Frontal cortex (tissue), 4 donors: ENCODE measurements around the gene HTR3B. TPM values are rescaled to one million over a fixed set of nuclear protein-coding genes. Genes with fewer than 3 reads are reported as not detected.
"Not testable (repeated sequence)": the region's sequence is repeated elsewhere in the genome, so short reads cannot be mapped to it uniquely, and the experiment has no call there.

Experiments
- DNase-seq, 2 donors: peaks; one replicate each; pipeline ENCODE4 v3.0.0; 2012; ENCODE audit warnings: low spot score in 2 of 2
- FAIRE-seq: peaks from 2 replicates; lab custom pipeline; 2012; peaks lifted over from hg19 to GRCh38; lab: Jason Lieb, UNC
- total RNA-seq: library from RNA; depleted of rRNA; stranded (reverse); fragments of >200 nt; gene quantifications from one replicate; pipeline ENCODE4 v1.2.3, GENCODE V29; 2014
- donor health status: control.
- donor health status: control.
- donor health status: control.

HTR3B gene
- total RNA-seq, 1 donor from 2014 or later, result 0.41 TPM

DNA sequence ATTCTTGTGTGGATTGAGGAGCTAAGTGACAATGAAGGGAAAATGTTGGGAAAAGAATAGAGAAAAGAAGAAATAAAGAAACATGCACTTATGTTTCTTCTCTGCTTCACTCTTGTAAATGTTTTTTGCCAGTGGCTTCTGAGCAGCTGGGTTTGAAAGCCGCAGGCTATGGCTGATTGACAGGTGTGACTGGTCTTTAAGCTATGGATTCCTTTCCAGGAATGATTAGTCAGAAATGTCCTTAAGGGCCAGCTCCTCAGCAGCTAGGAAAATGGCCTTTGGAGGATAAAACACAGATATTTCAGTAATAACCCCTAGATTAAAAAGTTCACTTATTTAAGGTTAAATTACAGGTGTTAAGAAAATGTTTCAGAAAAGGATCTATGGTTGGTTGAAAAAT, 22.7 kb upstream of the HTR3B start:
- FAIRE-seq (no peak), DNase-seq (no peak)

DNA sequence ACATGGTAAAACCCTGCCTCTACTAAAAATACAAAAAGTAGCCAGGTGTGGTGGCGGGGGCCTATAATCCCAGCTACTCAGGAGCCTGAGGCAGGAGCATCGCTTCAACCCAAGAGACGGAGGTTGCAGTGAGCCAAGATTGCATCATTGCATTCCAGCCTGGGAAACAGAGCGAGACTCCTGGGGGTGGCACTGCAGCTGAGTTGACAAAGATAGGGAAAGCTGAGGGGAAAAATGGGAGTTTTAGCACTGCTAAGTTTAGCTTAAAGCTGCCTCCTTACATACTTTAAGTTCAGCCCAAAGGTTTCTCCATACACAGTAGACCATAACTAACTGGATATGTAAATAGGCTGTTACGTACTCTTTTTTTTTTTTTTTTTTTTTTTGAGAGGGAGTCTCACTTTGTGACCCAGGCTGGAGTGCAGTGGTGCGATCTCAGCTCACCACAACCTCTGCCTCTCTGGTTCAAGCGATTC, 20.2 kb upstream of the HTR3B start:
- DNase-seq (no peak), FAIRE-seq (no peak)

DNA sequence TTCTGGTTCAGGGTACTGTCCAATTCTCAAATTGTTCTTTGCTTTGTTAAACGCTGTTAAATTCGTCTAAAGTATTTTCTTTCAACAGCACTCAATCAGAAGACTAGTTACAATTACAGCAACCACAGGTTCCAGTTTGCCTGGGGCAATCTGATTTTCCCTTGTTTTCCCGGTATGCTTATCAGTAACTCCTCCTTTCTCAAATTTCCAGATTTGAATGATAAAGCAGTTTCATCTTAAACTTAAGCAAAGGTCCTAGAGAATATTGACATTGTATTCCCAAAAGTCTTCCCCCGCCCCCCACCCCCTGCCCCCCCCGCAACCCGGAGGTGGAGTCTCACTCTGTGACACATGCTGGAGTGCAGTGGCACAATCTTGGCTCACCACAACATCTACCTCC, 18.7 kb upstream of the HTR3B start:
- FAIRE-seq (no peak), DNase-seq (no peak)

DNA sequence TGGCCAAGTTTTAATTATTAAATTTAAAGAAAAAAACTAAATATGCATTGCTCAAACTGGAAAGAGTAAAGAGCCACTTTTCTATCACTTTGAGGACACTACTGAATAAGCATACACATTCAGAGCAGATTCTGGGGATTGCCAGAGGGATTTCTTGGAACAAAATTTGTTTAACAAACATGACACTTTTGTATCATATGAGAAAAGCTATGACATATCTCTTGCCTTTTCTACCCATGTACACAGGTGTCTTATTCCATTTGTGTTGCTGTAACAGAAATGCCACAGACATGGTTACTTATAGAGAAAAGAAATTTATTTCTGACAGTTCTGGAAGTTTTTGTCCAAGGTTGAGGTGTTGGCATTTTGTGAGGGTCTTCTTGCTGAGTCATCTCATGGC, 15.7 kb upstream of the HTR3B start:
- no peak for FAIRE-seq
- no peak for DNase-seq

DNA sequence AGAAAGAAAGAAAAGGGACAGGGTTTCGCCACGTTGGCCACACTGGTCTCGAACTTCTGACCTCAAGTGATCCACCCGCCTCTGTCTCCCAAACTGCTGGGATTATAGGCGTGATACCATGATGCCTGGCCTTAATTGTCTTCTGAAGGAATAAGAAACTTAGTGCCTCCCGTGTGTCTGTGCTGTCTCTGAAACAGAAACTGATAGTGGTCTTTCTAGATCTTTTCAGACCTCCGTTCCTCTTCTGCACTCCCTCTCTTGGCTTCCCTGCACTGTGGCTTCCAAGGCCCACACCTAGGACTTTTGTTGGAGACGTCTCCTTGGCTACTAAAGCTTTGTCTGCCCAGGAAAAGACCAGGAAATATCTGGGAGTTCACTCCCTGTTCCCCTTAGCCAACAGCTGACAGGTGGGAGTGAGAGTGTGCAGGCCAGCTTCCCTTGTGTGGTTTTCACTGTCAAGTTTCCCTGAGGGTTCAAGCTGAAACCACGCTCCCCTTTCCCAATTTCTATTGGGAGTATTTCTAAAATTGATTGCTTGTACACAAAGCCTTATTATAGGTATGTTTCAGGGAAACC, 10.1 kb upstream of the HTR3B start:
- DNase-seq, result no peak
- no peak for FAIRE-seq

DNA sequence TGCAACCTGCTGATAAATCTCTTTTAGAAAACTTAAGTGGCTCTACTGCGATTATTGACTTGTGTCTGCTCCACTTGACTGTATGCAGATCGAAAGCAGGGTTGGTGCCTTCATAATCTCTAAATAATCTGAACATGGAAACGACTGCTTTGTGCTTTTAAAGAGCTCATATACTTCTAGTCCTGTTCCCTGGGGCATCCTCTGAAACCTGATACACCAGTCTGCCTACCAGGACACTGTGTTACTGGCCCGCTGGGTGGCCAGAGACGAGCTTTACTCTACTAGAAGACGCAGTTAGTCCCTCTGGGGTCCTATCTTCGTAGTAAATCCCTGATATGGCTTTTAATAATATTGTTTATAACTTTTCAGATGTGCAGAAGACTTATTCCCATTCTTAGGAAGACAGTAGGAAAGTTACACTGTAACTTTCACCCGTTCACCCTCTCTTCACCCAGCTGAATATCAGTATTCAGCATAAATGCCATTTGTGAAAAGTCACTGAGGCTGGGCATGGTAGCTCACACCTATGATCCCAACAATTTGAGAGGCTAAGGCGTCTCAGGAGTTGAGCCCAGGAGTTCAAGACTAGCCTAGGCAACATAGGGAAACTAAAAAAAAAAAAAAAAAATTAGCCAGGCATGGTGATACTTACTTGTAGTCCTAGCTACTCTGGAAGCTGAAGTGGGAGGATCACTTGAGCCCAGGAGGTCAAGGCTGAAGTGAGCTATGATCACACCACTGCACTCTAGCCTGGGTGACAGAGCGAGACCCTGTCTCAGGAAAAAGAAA, 9.0 kb upstream of the HTR3B start:
- no peak for FAIRE-seq
- no peak for DNase-seq

DNA sequence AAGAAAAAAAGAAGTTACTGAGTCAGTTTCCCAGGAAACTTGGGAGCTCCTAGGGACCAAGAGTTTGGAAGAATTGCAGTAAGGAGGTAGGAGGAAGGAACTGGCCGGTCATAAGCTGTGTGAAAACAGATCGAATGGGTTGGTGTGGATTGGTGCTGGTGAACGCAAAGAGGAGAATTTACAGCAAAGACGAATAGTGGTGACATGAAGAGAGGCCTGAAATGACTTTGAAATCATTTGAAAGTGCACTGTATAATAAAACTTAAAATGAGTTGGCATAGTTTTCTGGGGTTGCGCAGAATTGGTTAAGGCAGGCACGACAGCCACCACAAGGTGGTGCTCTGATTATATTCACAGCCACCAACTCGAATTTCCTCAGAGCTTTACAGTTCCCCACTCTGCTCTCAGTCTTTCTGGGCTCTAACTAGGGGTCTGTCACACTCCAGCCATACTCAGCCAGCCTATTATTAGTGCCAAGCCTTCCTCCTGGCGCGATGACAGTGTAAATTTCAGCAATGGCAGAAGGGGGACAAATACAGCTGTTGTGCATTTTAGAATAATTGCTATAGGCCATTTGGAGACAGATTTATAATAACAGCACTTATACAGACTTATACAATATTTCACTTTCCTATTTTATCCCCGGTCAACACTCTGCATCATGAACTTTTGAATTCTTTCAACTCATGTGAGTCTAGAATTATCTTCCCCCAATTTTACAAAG, 8.3 kb upstream of the HTR3B start:
- FAIRE-seq, result no peak
- peak in 1 of 2 donors; percentile 36 for DNase-seq

DNA sequence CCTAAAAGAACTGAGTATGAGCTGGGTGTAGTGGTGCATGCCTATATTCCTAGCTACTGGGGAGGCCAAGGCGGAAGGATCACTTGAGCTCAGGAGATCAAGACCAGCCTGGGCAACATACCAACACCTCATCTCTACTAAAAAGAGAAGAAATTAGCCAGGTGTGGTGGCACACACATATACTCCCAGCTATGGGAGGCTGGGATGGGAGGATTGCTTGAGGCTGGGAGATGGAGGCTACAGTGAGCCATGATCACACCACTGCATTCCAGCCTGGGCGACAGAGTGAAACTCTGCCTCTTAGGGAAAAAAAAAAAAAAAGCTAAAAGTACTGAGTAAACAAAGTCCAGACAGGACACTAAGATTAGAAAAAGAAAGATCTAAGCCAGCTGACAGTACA, 3.5 kb upstream of the HTR3B start:
- FAIRE-seq, result no peak

DNA sequence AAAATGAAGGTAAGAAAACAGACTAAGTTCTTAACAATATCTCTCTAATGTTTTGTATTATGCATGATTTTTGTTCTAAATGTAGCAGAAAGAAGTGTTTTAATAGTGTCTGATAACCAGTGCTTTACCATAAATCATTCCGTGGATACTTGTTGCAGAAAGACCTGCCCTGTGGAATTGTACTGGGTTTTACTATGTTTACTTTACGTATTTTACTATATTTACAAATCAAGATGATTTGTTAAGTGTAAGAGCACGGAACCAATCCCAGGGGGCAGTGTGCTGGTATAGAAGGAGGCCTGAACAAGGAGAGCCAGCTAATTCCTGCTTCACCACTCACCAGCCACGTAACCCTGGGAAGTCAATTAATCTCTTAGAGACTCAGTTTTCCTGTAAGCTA, 1.4 kb downstream of the HTR3B start:
- FAIRE-seq (no peak), DNase-seq (no peak)

More for the DNA sequence above, 3.5 kb upstream of the HTR3B start:
- no peak for DNase-seq

DNA sequence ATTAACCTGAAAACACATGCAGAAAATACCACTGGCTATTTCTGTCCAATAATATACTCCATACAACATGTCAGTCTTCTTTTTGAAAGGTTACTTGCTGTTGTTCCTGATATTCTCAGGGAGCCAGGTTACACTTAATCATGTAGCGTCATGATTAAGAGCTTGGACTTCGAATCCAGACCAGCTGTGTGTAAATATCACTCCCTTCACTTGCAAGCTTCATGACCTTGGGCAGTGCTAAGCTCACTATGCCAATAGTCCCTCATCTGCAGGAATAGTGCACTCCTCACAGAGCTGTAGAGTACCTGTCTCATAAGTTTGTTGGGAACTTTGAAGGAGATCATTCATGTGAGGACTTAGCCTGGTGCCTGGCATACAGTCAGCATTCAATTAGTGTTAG, 1.9 kb downstream of the HTR3B start:
- FAIRE-seq, result no peak
- DNase-seq, result no peak

DNA sequence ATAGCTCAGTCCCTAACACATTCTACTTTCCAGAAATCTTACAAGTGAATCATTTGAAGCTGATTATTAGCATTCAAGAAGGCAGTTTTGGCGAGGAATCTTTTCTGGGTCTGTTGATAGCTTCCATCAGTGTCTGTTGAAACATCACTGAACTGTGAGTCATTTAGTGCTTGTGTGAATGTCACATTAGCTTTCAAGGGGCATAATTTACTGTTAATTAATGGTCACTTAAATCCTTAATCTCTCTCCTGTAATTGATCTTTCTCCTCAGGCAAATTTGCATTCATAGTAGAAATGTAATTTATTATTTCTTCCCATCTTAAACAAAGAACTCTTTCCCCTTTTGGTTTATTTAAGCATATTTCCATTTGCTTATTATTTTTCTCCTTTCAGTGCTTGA, 2.6 kb downstream of the HTR3B start:
- no peak for FAIRE-seq

DNA sequence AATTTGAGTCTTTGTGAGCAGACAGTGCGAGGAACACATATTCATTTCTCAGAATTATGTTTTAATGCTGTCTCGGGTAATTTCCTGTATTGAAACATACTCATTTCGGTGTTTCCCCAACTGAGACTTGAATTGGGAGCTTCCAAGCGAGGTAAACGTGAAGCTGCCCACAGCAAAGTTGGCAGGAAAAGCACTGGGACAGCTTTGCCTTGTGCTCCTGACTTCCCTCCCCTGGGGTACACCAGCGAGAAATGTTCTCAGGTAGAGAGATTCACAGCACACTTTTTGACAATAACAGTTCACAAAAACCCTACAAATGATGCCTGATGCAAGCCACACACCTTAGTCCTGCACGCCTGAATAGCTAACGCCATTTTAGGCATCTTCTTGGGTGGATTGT, 3.1 kb downstream of the HTR3B start:
- DNase-seq (no peak), FAIRE-seq (no peak)

More for the DNA sequence above, 2.6 kb downstream of the HTR3B start:
- no peak for DNase-seq

DNA sequence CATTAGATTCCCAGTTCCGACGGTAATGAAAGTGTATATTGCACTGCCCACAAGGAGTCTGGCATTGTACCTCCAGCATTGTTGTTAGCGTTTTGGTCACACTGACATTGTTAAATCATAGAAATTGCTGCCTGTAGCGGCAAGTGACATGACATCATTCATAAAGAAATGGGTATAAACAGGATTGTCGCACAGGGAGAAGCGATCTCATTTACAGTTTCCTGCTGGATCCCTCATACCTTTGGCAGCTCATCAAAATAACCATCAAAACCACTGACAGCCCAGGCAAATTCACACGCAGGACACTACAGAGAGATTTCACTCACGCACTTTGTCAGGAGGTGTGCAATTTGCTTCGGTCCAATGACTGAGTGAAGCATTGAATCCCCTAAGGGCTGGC, 3.5 kb downstream of the HTR3B start:
- FAIRE-seq (no peak), DNase-seq (no peak)

DNA sequence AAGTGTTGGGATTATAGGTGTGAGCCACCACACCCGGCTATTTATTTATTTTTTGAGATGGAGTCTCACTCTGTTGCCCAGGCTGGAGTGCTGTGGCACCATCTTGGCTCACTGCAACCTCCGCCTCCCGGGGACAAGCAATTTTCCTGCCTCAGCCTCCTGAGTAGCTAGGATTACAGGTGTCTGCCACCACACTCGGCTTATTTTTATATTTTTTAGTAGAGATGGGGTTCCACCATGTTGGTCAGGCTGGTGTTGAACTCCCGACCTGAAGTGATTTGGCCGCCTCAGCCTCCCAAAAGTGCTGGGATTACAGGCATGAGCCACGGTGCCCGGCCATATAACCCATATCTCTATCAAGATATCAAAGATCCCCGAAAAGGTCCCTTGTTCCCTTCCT, 6.9 kb downstream of the HTR3B start:
- not testable (repeated sequence) for DNase-seq, FAIRE-seq

DNA sequence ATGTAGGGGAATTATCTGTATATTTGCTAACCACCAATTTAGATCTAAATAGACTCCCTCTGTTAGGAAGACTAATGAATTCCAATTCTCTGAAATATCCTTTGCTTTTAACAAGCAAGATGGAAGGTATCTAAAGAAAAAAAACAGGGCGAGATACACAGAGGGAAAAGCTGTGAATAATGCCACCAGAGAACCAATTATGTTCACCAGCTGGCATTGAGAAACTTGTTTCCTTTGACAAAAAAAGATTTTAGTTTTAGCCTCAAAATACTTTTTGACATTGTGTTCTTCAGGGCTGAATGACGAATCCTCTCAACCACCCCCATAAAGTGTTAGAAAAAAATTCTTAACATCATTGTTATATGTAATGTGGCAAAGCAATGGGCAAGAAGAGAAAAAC, 19.0 kb downstream of the HTR3B start:
- FAIRE-seq (no peak), DNase-seq (peak in 1 of 2 donors; percentile 13)

DNA sequence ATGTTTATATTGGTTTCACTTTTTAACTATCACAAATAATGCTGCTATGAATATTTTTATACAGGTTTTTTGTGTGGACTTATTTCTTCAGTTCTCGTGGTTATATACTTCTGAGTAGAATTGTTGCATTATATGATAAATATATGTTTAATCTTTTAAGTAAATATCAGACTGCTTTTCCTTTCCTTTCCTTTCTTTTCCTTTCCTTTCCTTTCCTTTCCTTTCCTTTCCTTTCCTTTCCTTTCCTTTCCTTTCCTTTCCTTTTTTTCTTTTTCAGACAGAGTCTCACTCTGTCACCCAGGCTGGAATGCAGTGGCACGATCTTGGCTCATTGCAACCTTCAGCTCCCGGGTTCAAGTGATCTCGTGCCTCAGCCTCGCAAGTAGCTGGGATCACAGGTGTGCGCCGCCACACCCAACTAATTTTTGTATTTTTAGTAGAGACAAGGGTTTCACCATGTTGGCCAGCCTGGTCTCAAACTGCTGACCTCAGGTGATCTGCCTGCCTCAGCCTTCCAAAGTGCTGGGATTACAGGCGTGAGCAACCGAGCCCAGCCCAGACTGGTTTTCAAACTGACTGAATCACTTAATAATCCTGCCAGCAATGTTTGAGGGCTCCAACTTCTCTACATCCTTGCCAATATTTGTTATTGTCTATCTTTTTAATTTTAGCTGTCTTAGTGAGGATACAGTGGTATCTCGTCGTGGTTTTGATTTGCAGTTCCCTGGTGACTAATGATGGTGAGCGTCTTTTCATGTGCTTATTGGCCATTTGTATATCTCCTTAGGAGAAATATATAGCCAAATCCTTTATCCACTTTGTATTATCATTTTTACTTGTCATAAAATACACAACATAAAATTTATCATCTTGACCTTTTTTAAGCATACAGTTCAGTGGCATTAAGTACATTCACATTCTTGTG, 21.9 kb downstream of the HTR3B start:
- no peak for FAIRE-seq
- DNase-seq, result no peak

DNA sequence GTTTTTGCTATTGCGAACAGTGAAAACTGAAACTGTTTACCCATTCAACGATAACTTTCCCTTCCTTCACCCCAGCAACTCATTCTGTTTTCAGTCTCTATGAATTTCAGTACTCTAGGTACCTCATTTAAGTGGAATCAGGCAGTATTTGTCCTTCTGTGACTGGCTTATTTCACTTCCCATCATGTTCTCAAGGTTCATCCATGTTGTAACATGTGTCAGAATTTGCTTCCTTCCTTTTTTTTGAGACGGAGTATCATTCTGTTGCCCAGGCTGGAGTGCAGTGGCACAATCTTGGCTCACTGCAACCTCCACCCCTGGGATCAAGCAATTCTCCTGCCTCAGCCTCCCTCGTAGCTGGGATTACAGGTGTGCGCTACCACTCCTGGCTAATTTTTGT, 23.7 kb downstream of the HTR3B start:
- FAIRE-seq (no peak), DNase-seq (no peak)

DNA sequence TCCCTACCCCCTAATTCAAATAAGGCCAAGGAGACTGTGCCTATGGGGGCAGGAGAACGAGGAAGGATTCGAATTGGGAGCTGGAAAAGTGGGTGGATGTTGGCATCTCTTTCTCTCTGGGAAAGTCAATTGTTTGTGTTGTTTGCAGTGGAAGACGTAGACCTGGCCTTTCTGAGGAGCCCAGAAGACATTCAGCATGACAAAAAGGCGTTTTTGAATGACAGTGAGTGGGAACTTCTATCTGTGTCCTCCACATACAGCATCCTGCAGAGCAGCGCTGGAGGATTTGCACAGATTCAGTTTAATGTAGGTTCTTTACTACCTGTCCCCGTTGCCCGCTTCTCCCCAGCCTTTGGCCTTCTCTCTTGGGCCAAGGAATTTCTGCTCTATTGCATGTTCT, 28.2 kb downstream of the HTR3B start:
- no peak for FAIRE-seq
- DNase-seq, result no peak

DNA sequence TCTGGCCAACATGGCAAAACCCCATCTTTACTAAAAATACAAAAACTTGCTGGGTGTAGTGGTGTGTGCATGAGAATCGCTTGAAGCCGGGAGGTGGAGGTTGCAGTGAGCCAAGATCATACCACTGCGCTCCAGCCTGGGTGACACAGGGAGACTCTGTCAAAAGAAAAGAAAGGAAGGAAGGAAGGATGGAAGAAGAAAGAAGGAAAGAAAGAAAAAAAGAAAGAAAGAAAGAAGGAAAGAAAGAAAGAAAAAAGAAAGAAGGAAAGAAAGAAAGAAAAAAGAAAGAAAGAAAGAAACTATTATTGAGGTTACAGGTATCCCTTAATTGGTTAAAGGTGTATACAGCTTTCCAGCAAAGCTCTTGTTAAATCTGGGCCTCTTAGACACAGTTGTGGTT, 29.6 kb downstream of the HTR3B start:
- not testable (repeated sequence) for DNase-seq, FAIRE-seq

DNA sequence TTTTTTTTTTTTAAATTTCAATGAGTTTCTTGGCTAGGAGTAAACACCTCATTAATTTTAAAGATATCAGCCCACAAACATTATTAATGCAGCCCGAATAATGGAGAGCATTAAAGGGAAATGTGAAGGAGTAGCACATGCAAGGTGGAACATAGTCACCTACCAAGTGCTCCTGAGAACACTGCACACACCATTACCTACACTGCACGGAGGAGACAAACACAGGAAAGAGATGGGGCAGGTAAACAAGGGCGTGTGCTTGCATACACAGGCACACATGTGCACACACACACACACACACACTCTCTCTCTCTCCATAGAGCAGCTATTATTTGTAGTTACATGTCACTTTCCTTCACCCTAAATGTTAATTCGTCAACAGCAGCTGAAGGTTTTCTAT, 30.2 kb downstream of the HTR3B start:
- no peak for DNase-seq

More for the DNA sequence above, 30.2 kb downstream of the HTR3B start:
- no peak for FAIRE-seq
